ENCODE measurements around the gene OR5AC2.

Gene OR5AC2
- 0 reads per million in 2 experiments for total RNA-seq

GRCh38 chr3:98086873-98087272, at the start of gene OR5AC2:
OR5AC2 (plus strand) TSS chr3:98087173; CDS start chr3:98087173, 0 bp downstream.
- DNase-seq (ENCODE audit: low read depth), result no peak

GRCh38 chr3:98038286-98038685, 48.7 kb upstream of the OR5AC2 start:
- DNase-seq (ENCODE audit: low read depth), result no peak

GRCh38 chr3:98038876-98039275, 48.1 kb upstream of the OR5AC2 start:
- no peak for DNase-seq (ENCODE audit: low read depth)

- peak; percentile 69 for DNase-seq (ENCODE audit: low read depth)
Measured at GRCh38 chr3:98039322-98040024, 47.5 kb upstream of the OR5AC2 start.

- DNase-seq (ENCODE audit: low read depth), result no peak
Measured at GRCh38 chr3:98041350-98041749, 45.6 kb upstream of the OR5AC2 start.

- no peak for DNase-seq (ENCODE audit: low read depth)
Measured at GRCh38 chr3:98048586-98048985, 38.4 kb upstream of the OR5AC2 start.

- DNase-seq (ENCODE audit: low read depth), result no peak
Measured at GRCh38 chr3:98049271-98049670, 37.7 kb upstream of the OR5AC2 start.

GRCh38 chr3:98056035-98056434, 30.9 kb upstream of the OR5AC2 start:
- no peak for DNase-seq (ENCODE audit: low read depth)

- no peak for DNase-seq (ENCODE audit: low read depth)
Measured at GRCh38 chr3:98057631-98058030, 29.3 kb upstream of the OR5AC2 start.

GRCh38 chr3:98058244-98058960, 28.6 kb upstream of the OR5AC2 start:
- DNase-seq (ENCODE audit: low read depth), result no peak

- DNase-seq (ENCODE audit: low read depth), result no peak
Measured at GRCh38 chr3:98068824-98069223, 18.1 kb upstream of the OR5AC2 start.

GRCh38 chr3:98070840-98071239, 16.1 kb upstream of the OR5AC2 start:
- DNase-seq (ENCODE audit: low read depth), result no peak

GRCh38 chr3:98073486-98073885, 13.5 kb upstream of the OR5AC2 start:
- no peak for DNase-seq (ENCODE audit: low read depth)

GRCh38 chr3:98095882-98096281, 8.9 kb downstream of the OR5AC2 start:
- DNase-seq (ENCODE audit: low read depth), result no peak

- DNase-seq (ENCODE audit: low read depth), result no peak
Measured at GRCh38 chr3:98099848-98100247, 12.9 kb downstream of the OR5AC2 start.

- DNase-seq (ENCODE audit: low read depth), result no peak
Measured at GRCh38 chr3:98108162-98108561, 21.2 kb downstream of the OR5AC2 start.

- DNase-seq (ENCODE audit: low read depth), result no peak
Measured at GRCh38 chr3:98109807-98110549, 23.0 kb downstream of the OR5AC2 start.

GRCh38 chr3:98110550-98110908, 23.6 kb downstream of the OR5AC2 start:
- no peak for DNase-seq (ENCODE audit: low read depth)

- no peak for DNase-seq (ENCODE audit: low read depth)
Measured at GRCh38 chr3:98114264-98114663, 27.3 kb downstream of the OR5AC2 start.

GRCh38 chr3:98115717-98116116, 28.7 kb downstream of the OR5AC2 start:
- DNase-seq (ENCODE audit: low read depth), result no peak

GRCh38 chr3:98130421-98130820, 43.4 kb downstream of the OR5AC2 start, which contains the start of gene OR5H1:
OR5H1 (plus strand) TSS chr3:98130721; CDS start chr3:98132698, 1,977 bp downstream.
- DNase-seq (ENCODE audit: low read depth), result no peak

- no peak for DNase-seq (ENCODE audit: low read depth)
Measured at GRCh38 chr3:98136631-98137030, 49.7 kb downstream of the OR5AC2 start.

Data from T follicular helper cell (primary cell).